Activated CD8-positive, alpha-beta memory T cell treated with anti-CD3 and anti-CD28 coated beads, Interleukin-2, amount 50 U/mL, for 1 hour (primary cell): ENCODE data around the gene LRRC8B.

Experiments
- DNase-seq: peaks from one replicate; pipeline ENCODE4 v3.0.0-alpha.2; 2020; ENCODE audit errors: extremely low read depth

Gene LRRC8B

DNA sequence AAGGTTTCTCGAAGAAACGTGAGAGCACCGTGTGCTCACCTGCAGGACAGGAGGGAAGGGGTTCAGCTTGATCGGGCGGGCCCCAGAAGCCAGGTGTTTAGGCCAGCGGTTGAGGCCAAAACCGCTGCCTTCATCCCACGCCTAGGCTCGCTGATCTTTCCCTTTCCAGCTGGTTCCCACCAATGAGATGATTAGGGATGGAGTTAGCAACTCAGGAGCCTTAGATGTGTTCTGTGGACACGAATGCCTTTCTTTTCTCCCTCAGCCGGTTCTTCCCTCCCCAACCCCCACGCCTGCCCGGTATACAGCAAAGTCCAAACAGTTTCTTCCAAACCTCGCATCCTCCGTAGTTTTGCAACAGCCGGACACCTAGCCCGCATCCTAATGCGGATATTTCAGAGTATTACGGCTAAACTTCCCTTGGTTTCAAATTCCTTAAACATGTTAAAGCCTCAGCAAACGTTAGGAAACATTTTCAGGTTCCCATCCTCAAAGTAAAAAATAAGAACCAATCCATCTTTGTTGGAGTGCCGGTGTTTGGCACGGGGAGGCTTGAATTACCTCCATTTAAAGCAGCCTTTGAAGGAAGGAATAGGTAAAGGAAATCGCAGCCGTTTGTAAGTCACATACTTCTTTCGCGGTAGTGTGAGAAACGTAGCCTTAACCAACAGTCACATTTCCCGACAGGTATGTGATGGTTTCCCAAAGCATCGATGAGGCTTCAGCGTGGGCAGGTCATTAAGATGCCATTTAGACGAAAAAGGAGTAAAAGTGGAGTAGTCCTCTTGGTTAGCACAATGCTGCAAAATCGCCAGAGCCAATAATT lies 109.4 kb downstream of the LRRC8B start:
- DNase-seq = no peak

DNA sequence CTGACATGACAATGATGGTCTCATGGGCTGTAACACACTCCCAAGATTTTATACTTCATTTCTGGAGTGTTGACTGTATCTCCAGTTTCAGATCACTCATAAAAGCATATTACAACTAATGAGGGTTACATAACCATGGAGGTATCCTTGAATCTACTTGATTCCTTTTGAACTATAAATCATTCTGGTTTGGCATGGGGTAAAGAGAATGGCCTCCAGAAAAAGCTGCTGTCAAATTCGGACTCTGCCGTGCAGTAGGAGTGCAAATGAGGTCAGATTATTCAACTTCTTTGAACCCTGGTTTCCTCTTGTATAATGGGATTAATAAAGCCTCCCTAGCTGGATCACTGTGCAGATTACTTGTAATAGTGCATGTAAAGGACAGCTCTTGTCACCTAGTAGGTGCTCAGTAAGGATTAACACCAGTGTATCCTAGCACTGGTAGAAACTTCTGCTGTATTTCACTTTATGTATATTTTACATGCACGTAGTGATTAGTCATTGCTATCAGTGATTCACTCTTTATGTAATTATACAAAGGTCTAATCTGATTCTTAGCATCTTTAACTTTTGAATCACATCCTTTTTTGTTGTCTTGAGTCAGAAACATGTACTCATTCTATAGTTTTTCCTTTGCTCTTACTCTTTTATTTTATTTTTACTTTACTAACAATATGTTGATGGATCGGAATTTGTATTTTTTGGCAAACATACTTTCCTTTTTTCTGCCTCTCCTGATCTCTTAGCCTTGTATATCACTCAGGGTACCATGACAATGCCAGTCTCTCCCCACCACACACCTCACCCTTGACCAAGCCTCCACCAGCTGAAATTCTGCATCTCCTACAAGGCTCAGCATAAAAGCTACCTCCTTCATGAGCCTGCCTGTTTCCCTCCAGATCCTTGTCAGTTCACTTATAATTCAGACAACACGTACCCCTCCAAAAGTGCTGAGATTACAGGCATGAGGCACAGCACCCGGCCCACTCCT lies 111.5 kb downstream of the LRRC8B start:
- DNase-seq = no peak

DNA sequence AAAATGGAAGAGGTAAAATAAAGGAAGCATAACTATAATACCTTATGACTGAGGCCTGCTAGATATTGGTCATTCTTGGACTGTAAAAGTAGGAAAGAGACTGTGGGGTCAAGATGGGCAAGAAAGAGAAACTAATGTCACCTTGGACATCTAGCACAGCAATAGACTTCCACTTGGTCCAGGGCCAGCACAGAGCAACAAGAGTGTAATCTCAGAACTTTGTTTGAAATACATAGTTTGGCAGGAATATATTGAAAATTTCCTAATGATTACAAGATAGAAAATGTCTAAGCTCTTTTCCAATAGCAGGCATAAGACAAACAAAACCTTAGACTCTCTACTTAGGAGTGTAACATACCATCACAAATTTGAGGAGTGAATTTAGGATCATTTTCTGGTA lies 112.9 kb downstream of the LRRC8B start:
- DNase-seq = no peak

DNA sequence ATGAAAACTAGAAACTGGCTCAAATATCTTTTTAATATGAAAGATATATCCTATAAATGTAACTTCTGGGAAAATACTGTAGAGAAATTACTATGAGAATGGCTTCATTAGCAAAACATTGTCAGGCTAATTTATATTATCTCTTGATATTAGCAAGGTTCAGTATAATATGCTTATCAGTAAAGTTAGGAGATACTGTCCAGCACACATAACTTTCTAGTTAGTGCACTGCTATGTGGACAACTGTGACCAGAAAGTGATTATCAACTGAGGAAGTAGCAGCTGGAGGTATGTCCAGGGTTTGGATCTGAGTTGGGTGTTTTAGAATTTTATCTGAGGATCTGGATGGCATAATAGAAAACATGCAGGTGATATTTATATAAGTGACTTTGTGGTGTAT lies 115.8 kb downstream of the LRRC8B start:
- DNase-seq = no peak

DNA sequence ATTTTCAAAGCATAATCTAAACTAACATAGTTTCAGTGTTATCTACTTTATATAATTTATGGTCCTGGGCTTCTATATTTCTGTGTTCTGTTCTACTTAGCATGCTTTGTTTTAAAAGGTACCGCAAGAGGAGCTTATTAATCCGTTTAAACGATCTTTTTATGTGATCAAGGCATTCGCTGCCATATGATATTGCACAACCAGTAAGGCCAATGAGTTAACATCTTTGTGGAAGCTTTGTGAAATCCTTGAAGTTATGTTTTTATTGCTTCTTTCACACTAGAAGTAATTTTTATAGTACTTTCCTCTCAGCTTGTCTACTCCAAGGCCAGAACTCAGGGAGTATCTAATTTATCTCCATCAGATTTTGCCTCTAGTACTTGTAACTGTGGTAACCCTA lies 117.2 kb downstream of the LRRC8B start:
- no peak for DNase-seq

DNA sequence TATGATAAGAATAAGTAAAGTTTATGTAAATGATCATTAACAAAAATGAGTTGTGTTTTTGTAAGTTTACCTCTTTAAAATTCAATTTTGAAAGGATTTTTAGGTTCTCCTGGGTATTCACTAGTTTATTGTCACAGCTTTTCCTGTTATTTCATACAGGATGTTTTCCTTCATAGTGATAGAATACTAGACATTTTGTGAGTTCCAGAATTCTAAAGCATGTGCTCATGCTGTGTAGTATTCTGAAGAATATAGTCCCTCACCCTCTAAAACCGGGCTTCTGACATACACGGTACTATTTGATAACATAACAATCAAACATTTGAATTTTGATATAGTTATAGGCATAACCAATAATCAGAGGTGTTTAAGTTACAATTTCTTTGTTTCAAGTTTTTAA lies 118.9 kb downstream of the LRRC8B start:
- no peak for DNase-seq

DNA sequence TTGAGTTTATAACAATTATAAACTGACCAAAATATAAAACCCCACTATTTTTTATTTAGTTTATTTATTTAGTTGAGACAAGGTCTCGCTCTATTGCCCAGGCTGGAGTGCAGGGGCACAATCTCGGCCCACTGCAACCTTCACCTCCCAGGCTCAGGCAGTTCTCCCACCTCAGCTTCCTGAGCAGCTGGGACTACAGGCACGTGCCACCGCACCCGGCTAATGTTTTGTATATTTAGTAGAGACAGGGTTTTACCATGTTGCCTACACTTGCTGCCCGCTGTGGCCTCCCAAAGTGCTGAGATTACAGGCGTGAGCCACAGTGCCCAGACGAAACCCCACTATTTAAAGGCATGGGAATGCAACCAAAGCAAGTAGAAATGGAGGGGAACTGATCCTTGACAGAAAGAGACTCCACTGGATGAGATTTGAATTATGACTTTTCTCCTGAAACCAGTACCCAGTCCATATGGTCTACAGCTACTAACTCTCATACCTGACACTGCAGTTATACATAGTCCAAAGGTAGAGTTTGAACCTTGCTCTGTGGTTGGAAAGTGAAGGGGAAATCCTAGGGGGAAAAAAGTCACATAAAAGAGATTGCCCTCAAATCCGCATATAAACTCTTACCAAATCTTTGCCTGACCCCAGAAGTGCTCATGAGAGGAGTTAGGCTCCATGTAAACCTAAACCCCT lies 119.6 kb downstream of the LRRC8B start:
- no peak for DNase-seq

DNA sequence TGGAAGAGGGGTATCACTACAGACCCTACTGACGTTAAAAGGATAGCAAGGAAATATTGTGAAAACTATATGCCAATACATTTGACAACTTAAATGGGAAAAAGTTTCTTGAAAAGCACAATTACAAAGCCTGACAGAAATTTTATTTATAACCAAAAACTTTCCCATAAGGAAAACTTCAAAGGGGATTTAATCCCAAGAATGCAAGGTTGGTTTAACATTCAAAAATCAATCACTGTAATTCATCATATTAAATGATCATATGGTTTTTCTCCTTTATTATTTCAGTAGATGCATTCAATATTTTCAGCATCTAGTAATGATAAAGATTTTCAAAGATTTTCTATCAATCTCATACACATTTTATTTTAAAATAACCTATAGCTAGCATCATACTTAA lies 121.6 kb downstream of the LRRC8B start:
- no peak for DNase-seq
